Right renal cortex interstitium (tissue), 3 donors: ENCODE results near the gene CSNK1A1L. TPM values are rescaled to one million over a fixed set of nuclear protein-coding genes. Genes with fewer than 3 reads are reported as not detected.

ENCODE experiments used
- DNase-seq, 3 donors: peaks; one replicate each; pipeline ENCODE4 v3.0.0-alpha.2; 2013; ENCODE audit warnings: low read depth in 3 of 3, low spot score in 2 of 3
- polyA plus RNA-seq, 3 donors: library from polyadenylated mRNA; unstranded; fragments of 120-200 nt; gene quantifications; one replicate each; pipeline ENCODE4 v1.2.1, GENCODE V29; 2013; ENCODE audit not compliant: insufficient read length in 3 of 3

CSNK1A1L gene
- polyA plus RNA-seq = under 1 TPM; 0.12 to 0.18 (median 0.18) TPM

GRCh38 chr13:37105251-37105714 lies at the start of gene CSNK1A1L:
Gene CSNK1A1L, minus strand, starts transcription at chr13:37105664. Its CDS starts 408 bp downstream, at chr13:37105256.
- no peak for DNase-seq

GRCh38 chr13:37149380-37149779 lies 43.9 kb upstream of the CSNK1A1L start:
- DNase-seq = no peak

- DNase-seq = no peak
Measured at GRCh38 chr13:37148501-37148900, 43.0 kb upstream of the CSNK1A1L start.

GRCh38 chr13:37144661-37145060 lies 39.2 kb upstream of the CSNK1A1L start:
- DNase-seq = no peak

GRCh38 chr13:37143911-37144310 lies 38.4 kb upstream of the CSNK1A1L start:
- DNase-seq = no peak

- no peak for DNase-seq
Measured at GRCh38 chr13:37142877-37143276, 37.4 kb upstream of the CSNK1A1L start.

GRCh38 chr13:37141011-37141410 lies 35.5 kb upstream of the CSNK1A1L start:
- DNase-seq = no peak

GRCh38 chr13:37139356-37139755 lies 33.9 kb upstream of the CSNK1A1L start:
- DNase-seq = no peak

- DNase-seq = no peak
Measured at GRCh38 chr13:37138926-37139325, 33.5 kb upstream of the CSNK1A1L start.

GRCh38 chr13:37138169-37138568 lies 32.7 kb upstream of the CSNK1A1L start:
- DNase-seq = no peak

GRCh38 chr13:37136633-37137032 lies 31.2 kb upstream of the CSNK1A1L start:
- DNase-seq = no peak

GRCh38 chr13:37136187-37136586 lies 30.7 kb upstream of the CSNK1A1L start:
- DNase-seq = no peak

GRCh38 chr13:37134411-37135041 lies 29.1 kb upstream of the CSNK1A1L start:
- peak; percentile 77 to 83 (median 82) for DNase-seq

GRCh38 chr13:37132211-37132610 lies 26.7 kb upstream of the CSNK1A1L start:
- DNase-seq = no peak

GRCh38 chr13:37131092-37131491 lies 25.6 kb upstream of the CSNK1A1L start:
- no peak for DNase-seq

- DNase-seq = no peak
Measured at GRCh38 chr13:37129866-37130265, 24.4 kb upstream of the CSNK1A1L start.

- no peak for DNase-seq
Measured at GRCh38 chr13:37127691-37128241, 22.3 kb upstream of the CSNK1A1L start.

GRCh38 chr13:37123337-37123736 lies 17.9 kb upstream of the CSNK1A1L start:
- no peak for DNase-seq

- DNase-seq = no peak
Measured at GRCh38 chr13:37118016-37118415, 12.6 kb upstream of the CSNK1A1L start.

GRCh38 chr13:37114250-37114649 lies 8.8 kb upstream of the CSNK1A1L start:
- no peak for DNase-seq

GRCh38 chr13:37113534-37113933 lies 8.1 kb upstream of the CSNK1A1L start:
- DNase-seq = no peak

GRCh38 chr13:37109051-37109678 lies 3.7 kb upstream of the CSNK1A1L start:
- peak in 1 of 3 donors; percentile 25 for DNase-seq
